ENCODE results near the gene TIMM9.

- TF ChIP-seq CTCF (IDR thresholded peaks at IDR 0.05; ENCODE audit: low read depth, low read length), result no peak
- no peak for TF ChIP-seq EZH2phosphoT487 (IDR thresholded peaks at IDR 0.05; ENCODE audit: low read depth)
These were observed 12.5 kb downstream of the TIMM9 start for GRCh38 chr14:58414845-58415244.

All from OCI-LY3 (cell line).